ENCODE results near the gene SLC6A17.

Gene SLC6A17

GRCh38 chr1:110152133-110152785, 2.0 kb downstream of the SLC6A17 start:
- H3K27ac Mint-ChIP-seq, result no peak overlapping the region
- no peaks in the 10 kb centered on the region for H3K9me3 Mint-ChIP-seq
- peaks cover 33% of the 10 kb centered on the region for H3K27me3 Mint-ChIP-seq (ENCODE audit: low read depth)
- H3K4me1 Mint-ChIP-seq (ENCODE audit: low read depth), result no peaks in the 10 kb centered on the region
- no peak overlapping the region for H3K4me3 Mint-ChIP-seq
- no peak for DNase-seq (ENCODE audit: low spot score)
- no peaks in the 10 kb centered on the region for H3K36me3 Mint-ChIP-seq (ENCODE audit: low read depth)

- peaks cover 36% of the 10 kb centered on the region for H3K27me3 Mint-ChIP-seq (ENCODE audit: low read depth)
- H3K27ac Mint-ChIP-seq, result no peak overlapping the region
- no peak for DNase-seq (ENCODE audit: low spot score)
- H3K4me1 Mint-ChIP-seq (ENCODE audit: low read depth), result no peaks in the 10 kb centered on the region
- no peaks in the 10 kb centered on the region for H3K36me3 Mint-ChIP-seq (ENCODE audit: low read depth)
- no peak overlapping the region for H3K4me3 Mint-ChIP-seq
- H3K9me3 Mint-ChIP-seq, result no peaks in the 10 kb centered on the region
These were observed 3.2 kb downstream of the SLC6A17 start for GRCh38 chr1:110153407-110153950.

- no peaks in the 10 kb centered on the region for H3K9me3 Mint-ChIP-seq
- H3K27ac Mint-ChIP-seq, result no peak overlapping the region
- H3K4me3 Mint-ChIP-seq, result no peak overlapping the region
- H3K4me1 Mint-ChIP-seq (ENCODE audit: low read depth), result peaks cover 2% of the 10 kb centered on the region
- no peaks in the 10 kb centered on the region for H3K36me3 Mint-ChIP-seq (ENCODE audit: low read depth)
- peak; percentile 43 for DNase-seq (ENCODE audit: low spot score)
- peaks cover 38% of the 10 kb centered on the region for H3K27me3 Mint-ChIP-seq (ENCODE audit: low read depth)
These were observed 5.7 kb downstream of the SLC6A17 start for GRCh38 chr1:110155878-110156522.

- H3K4me1 Mint-ChIP-seq (ENCODE audit: low read depth), result peaks cover 2% of the 10 kb centered on the region
- no peak for DNase-seq (ENCODE audit: low spot score)
- no peak overlapping the region for H3K27ac Mint-ChIP-seq
- peaks cover 19% of the 10 kb centered on the region for H3K27me3 Mint-ChIP-seq (ENCODE audit: low read depth)
- H3K4me3 Mint-ChIP-seq, result no peak overlapping the region
- no peaks in the 10 kb centered on the region for H3K9me3 Mint-ChIP-seq
- no peaks in the 10 kb centered on the region for H3K36me3 Mint-ChIP-seq (ENCODE audit: low read depth)
These were observed 8.0 kb downstream of the SLC6A17 start for GRCh38 chr1:110158261-110158660.

GRCh38 chr1:110159168-110159567, 8.9 kb downstream of the SLC6A17 start:
- DNase-seq (ENCODE audit: low spot score), result no peak
- H3K36me3 Mint-ChIP-seq (ENCODE audit: low read depth), result no peaks in the 10 kb centered on the region
- no peaks in the 10 kb centered on the region for H3K9me3 Mint-ChIP-seq
- H3K27ac Mint-ChIP-seq, result no peak overlapping the region
- H3K4me3 Mint-ChIP-seq, result no peak overlapping the region
- peaks cover 15% of the 10 kb centered on the region for H3K27me3 Mint-ChIP-seq (ENCODE audit: low read depth)
- H3K4me1 Mint-ChIP-seq (ENCODE audit: low read depth), result peaks cover 2% of the 10 kb centered on the region

- no peak for DNase-seq (ENCODE audit: low spot score)
- no peak overlapping the region for H3K27ac Mint-ChIP-seq
- H3K36me3 Mint-ChIP-seq (ENCODE audit: low read depth), result no peaks in the 10 kb centered on the region
- peaks cover 2% of the 10 kb centered on the region for H3K4me1 Mint-ChIP-seq (ENCODE audit: low read depth)
- H3K9me3 Mint-ChIP-seq, result no peaks in the 10 kb centered on the region
- H3K4me3 Mint-ChIP-seq, result no peak overlapping the region
- peaks cover 11% of the 10 kb centered on the region for H3K27me3 Mint-ChIP-seq (ENCODE audit: low read depth)
These were observed 10.3 kb downstream of the SLC6A17 start for GRCh38 chr1:110160538-110161100.

GRCh38 chr1:110161165-110161564, 10.9 kb downstream of the SLC6A17 start:
- peaks cover 2% of the 10 kb centered on the region for H3K4me1 Mint-ChIP-seq (ENCODE audit: low read depth)
- H3K27me3 Mint-ChIP-seq (ENCODE audit: low read depth), result peaks cover 11% of the 10 kb centered on the region
- no peak overlapping the region for H3K27ac Mint-ChIP-seq

GRCh38 chr1:110161849-110162248, 11.6 kb downstream of the SLC6A17 start:
- Mint-ChIP-seq H3K27me3 (ENCODE audit: low read depth) (peaks cover 7% of the 10 kb centered on the region), H3K4me3 (no peak overlapping the region), H3K36me3 (ENCODE audit: low read depth) (no peaks in the 10 kb centered on the region), H3K27ac (no peak overlapping the region), H3K4me1 (ENCODE audit: low read depth) (peaks cover 2% of the 10 kb centered on the region), H3K9me3 (no peaks in the 10 kb centered on the region)
- no peak for DNase-seq (ENCODE audit: low spot score)

More at GRCh38 chr1:110161165-110161564, 10.9 kb downstream of the SLC6A17 start:
- no peaks in the 10 kb centered on the region for H3K36me3 Mint-ChIP-seq (ENCODE audit: low read depth)
- no peak for DNase-seq (ENCODE audit: low spot score)
- H3K9me3 Mint-ChIP-seq, result no peaks in the 10 kb centered on the region
- H3K4me3 Mint-ChIP-seq, result no peak overlapping the region

GRCh38 chr1:110163591-110163990, 13.3 kb downstream of the SLC6A17 start:
- Mint-ChIP-seq H3K27ac (no peak overlapping the region), H3K36me3 (ENCODE audit: low read depth) (no peaks in the 10 kb centered on the region), H3K9me3 (no peaks in the 10 kb centered on the region), H3K27me3 (ENCODE audit: low read depth) (peaks cover 2% of the 10 kb centered on the region), H3K4me1 (ENCODE audit: low read depth) (peaks cover 2% of the 10 kb centered on the region), H3K4me3 (no peak overlapping the region)
- no peak for DNase-seq (ENCODE audit: low spot score)

- Mint-ChIP-seq H3K36me3 (ENCODE audit: low read depth) (no peaks in the 10 kb centered on the region), H3K4me3 (no peak overlapping the region), H3K27me3 (ENCODE audit: low read depth) (peaks cover 2% of the 10 kb centered on the region)
These were observed 14.5 kb downstream of the SLC6A17 start for GRCh38 chr1:110164725-110165350.

GRCh38 chr1:110165761-110166231, 15.5 kb downstream of the SLC6A17 start:
- H3K27me3 Mint-ChIP-seq (ENCODE audit: low read depth), result no peaks in the 10 kb centered on the region
- H3K4me3 Mint-ChIP-seq, result no peak overlapping the region
- DNase-seq (ENCODE audit: low spot score), result no peak
- H3K4me1 Mint-ChIP-seq (ENCODE audit: low read depth), result no peaks in the 10 kb centered on the region
- H3K36me3 Mint-ChIP-seq (ENCODE audit: low read depth), result no peaks in the 10 kb centered on the region
- H3K27ac Mint-ChIP-seq, result no peak overlapping the region
- H3K9me3 Mint-ChIP-seq, result no peaks in the 10 kb centered on the region

More at GRCh38 chr1:110164725-110165350, 14.5 kb downstream of the SLC6A17 start:
- DNase-seq (ENCODE audit: low spot score), result no peak
- Mint-ChIP-seq H3K4me1 (ENCODE audit: low read depth) (peaks cover 2% of the 10 kb centered on the region), H3K9me3 (no peaks in the 10 kb centered on the region), H3K27ac (no peak overlapping the region)

GRCh38 chr1:110166861-110167260, 16.6 kb downstream of the SLC6A17 start:
- no peak for DNase-seq (ENCODE audit: low spot score)
- H3K4me3 Mint-ChIP-seq, result no peak overlapping the region
- no peaks in the 10 kb centered on the region for H3K4me1 Mint-ChIP-seq (ENCODE audit: low read depth)
- no peaks in the 10 kb centered on the region for H3K27me3 Mint-ChIP-seq (ENCODE audit: low read depth)
- no peaks in the 10 kb centered on the region for H3K36me3 Mint-ChIP-seq (ENCODE audit: low read depth)
- H3K27ac Mint-ChIP-seq, result no peak overlapping the region
- H3K9me3 Mint-ChIP-seq, result no peaks in the 10 kb centered on the region

GRCh38 chr1:110170766-110171733, 20.8 kb downstream of the SLC6A17 start:
- H3K4me3 Mint-ChIP-seq, result no peak overlapping the region
- DNase-seq (ENCODE audit: low spot score), result no peak
- no peaks in the 10 kb centered on the region for H3K4me1 Mint-ChIP-seq (ENCODE audit: low read depth)
- H3K9me3 Mint-ChIP-seq, result no peaks in the 10 kb centered on the region
- no peaks in the 10 kb centered on the region for H3K36me3 Mint-ChIP-seq (ENCODE audit: low read depth)
- H3K27ac Mint-ChIP-seq, result no peak overlapping the region
- H3K27me3 Mint-ChIP-seq (ENCODE audit: low read depth), result no peaks in the 10 kb centered on the region
